HG02973 (cell line): ENCODE measurements around the gene BPIFB2.
"Not testable (repeated sequence)": the region's sequence is repeated elsewhere in the genome, so short reads cannot be mapped to it uniquely, and the experiment has no call there.

Source experiments
- ATAC-seq: cut with Tn5 transposase; IDR thresholded peaks from one replicate; pipeline ENCODE4 v1.9.1; 2021; ENCODE audit warnings: moderate library complexity; ENCODE audit not compliant: unreplicated experiment

The BPIFB2 gene

DNA sequence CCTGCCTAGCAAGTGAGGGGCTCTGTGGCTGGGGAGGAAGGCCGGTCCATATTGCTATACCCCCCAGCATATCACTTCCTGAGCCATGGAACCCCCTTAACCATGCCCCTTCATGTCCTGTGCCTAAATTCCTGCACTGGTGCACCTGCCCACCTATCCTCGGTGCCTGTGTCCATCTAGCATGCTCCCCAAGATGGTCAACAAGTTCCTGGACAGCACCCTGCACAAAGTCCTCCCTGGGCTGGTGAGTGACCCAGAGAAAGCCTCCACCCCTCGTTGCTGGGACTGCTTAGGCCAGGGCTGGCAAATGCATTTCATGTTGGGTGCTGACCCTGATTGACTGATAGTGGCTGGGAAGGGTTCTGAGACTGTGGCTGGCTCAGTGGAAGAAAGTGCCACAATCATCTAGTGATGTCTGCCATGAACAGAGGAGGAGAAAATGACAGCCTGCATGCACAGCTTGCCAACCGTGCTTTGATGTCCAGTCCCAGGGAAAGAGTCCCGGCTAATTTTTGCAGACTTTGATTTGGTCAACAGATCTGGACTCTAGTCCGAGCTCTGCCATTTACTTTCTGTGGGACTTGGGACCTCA, 27.5 kb downstream of the BPIFB2 start:
- ATAC-seq: no peak

DNA sequence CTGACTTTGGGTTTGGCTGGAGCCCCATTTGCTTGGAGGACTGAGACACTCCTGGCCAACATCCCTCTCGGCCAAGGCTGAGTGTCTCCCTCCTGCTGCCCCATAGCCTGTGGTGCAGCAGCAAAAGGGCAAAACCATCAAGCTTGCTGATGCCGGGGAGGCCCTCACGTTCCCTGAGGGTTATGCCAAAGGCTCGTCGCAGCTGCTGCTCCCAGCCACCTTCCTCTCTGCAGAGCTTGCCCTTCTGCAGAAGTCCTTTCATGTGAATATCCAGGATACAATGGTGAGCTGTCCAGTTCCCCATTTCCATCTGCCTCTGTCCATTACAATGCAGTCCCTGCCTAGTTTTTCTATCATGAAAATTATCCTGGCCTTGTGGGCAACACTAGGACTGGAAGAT, 30.0 kb downstream of the BPIFB2 start:
- ATAC-seq: no peak

DNA sequence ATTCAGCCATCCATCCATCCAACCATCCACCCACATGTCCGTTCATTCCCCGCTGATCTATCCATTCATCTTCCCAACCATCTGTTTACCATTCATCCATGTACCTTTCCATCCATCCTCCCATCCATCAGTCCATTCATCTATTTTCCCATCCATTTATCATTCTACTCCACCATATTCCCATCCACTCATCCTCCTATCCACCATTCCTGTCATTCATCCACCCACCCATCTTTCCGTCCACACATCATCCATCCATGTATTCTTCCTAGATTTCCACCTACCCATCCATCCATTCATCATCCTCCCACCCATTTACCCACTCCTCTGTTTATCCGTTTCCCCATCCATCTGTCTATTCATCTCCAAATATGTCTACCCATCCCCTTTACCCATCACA, 30.7 kb downstream of the BPIFB2 start:
- no peak for ATAC-seq

DNA sequence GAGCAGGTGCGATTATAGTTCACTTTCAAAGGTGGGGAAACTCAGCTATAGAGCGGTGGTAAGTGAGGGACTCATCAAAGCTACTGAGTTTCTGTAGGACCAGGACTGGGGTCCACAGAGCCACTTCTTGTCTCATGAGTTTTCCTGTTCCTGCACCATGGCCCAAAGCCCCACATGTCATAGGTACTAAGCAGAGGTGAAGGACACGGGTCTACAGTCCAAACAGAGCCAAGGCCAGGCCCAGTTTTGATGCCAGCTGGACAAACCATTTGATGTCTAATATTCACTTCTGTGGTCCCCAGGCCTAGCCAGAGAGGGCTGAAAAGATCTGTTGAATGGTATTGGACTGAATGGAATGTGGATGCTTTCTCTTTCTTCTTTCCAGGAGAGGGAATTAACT, 34.9 kb downstream of the BPIFB2 start:
- no peak for ATAC-seq

DNA sequence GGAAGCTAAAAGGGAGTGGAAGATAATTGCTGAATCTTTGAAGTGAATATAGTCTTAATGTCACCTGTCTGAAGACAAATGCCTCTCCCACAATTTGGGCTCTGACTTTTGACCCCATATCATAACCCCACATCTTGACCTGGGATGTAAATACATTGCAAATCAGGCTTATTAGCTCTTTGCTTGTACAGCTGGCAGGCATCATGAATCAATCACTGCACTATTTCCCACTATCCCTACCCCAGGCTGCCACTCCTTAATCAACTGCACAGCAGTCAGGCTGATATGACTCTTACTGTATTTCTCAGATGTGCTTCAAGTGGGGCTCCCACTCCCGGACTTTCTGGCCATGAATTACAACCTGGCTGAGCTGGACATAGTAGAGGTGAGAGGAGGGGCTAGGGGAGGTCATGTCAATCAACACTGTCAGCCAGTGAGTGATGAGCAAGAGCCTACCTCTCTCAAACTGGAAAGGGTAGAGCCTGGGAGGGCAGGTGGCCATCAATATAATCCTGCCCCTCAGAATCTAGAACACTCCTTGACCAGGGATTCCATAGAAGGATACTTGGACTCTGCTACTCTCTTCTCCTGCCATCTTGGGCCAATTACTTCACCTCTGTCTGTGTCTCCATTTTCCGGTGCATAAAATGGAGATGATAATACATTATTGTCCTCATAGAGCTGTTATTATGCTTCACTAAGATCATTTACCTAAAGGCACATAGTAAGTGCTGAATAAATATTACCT, 35.7 kb downstream of the BPIFB2 start:
- no peak for ATAC-seq

DNA sequence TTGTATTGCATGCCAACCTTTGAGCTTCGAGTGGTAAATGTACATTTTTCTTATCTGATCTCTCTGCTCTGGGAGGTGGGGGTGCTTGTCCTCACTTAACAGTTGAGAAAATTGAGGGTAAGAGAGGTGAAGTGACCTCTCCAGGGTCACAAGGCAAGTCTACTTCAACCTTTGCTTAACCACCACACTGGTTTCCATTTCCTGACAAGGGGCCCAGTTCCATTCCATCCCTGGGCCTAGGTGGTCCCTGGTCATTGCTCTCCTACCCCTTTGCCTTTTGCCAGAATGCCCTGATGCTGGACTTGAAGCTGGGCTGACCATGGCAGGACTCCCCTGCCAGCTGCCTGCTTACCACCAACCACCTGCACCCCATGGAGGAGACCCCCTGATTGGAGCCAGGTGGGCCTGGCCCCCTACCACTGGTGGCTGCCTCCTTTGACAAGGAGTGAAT, 36.3 kb downstream of the BPIFB2 start:
- no peak for ATAC-seq

DNA sequence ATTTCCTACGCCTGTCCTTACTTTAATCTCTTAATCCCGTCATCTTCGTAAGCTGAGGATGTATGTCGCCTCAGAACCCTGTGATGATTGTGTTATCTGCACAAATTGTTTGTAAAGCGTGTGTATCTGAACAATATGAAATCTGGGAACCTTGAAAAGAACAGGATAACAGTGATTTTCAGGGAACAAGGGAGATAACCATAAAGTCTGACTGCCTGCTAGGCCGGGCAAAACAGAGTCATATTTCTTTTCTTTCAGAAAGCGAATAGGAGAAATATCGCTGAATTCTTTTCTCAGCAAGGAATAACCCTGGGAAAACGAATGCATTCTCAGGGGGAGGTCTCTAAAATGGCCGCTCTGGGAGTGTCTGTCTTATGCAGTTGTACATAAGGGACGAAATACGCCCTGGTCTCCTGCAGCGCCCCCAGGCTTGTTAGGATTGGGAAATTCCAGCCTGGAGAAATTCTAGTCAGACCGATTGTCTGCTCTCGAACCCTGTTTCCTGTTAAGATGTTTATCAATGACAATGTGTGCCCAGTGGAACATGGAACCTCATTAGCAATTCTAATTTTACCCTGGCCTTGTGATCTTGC, 37.7 kb downstream of the BPIFB2 start:
- ATAC-seq: not testable (repeated sequence)

DNA sequence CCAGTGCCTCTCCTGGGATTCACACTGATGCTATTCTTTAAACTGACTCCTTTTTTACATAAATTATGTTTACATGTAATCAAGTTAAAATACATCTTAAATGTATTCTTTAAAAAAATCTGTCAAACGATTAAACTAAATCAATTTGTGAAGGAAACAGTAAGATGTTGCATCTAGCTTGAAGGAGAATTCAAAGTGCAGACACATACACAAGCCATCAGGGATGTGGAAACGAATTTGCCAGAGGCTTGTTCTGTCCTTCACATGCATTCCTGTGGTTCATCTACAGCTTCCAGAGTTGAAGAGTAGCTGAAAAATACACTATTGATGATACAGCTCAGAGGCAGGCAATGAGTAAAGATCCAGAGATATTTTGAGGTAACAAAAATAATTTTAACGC, 38.9 kb downstream of the BPIFB2 start:
- ATAC-seq: no peak

DNA sequence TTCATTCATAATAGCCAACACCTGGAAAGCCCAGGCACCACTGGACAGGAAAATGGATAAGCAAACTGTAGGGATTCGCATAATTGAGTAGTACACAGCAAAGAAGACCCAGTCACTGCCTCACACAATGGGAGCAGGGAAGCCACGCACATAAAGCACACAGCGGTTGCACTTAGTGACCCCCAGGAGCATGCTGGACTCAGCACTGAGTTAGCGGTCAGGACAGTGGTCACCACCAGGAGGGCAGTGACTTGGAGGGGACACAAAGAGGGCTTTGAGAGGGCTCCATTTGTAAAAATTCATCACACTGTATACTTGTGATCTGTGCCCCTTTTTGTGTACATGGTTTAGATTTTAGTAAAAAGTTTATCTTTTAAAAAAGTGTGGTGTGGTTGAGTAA, 43.8 kb downstream of the BPIFB2 start:
- no peak for ATAC-seq

DNA sequence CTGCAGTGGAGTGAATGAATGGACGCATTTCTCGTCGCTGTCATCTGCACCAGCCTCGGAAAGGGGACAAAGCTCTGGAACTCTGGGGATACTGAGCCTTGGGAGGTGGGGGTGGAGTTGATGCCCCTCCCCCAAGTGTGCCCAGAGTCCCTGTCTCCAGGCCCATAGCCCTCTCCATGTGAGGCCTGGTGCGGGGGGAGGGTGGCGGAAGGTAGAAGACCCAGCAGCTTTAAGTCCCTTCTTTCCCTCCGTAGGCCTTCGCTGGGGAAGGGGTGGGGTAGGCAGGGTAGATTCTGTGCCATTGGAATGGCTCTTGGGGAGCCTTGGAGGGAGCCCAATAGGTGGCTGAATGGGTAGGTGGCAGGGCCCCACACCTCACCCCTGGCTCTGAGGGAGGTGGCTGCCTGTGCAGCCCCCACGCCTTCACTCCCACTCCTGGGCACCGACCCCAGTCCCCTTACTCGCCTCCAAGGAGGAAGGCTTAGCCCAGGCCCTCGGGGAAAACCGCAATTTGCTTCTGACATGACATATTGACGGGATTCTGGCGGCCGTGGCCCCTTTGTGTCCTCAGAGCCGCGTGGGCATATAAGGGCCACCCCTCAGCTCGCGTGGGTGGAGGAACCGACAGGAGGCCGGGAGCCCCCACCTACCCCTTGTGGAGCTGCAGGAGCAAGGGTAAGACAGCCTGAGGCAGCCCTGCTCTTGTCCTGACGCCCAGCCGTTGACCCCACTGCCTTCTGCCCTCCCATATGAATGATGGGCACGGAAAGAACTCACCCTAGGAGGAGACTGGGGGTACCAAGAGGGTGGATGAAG, 46.0 kb downstream of the BPIFB2 start, which contains the start of gene BPIFB3:
BPIFB3 (plus strand) TSS at position 613 of the 816 bp plus-strand sequence. CDS start 1,533 bp downstream, outside the sequence.
- no peak for ATAC-seq

DNA sequence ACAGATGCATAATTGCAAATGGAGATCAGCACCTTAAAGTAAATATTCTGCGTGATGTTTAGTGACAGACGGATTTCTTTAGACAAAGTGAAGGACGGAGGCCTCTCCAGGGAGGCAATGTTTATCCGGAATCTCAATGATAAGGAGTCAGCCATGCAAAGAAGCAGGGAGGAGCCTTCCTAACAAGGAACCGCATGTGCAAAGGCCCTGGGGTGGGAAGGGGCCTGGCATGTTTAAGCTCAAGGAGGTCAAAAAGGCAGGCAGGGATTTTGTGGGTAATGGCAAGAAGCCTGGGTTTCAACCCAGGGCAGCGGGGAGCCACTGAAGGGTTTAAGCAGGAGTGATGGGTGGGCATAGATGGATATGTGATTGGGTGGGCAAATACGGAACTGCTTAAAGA, 46.9 kb downstream of the BPIFB2 start:
- no peak for ATAC-seq

DNA sequence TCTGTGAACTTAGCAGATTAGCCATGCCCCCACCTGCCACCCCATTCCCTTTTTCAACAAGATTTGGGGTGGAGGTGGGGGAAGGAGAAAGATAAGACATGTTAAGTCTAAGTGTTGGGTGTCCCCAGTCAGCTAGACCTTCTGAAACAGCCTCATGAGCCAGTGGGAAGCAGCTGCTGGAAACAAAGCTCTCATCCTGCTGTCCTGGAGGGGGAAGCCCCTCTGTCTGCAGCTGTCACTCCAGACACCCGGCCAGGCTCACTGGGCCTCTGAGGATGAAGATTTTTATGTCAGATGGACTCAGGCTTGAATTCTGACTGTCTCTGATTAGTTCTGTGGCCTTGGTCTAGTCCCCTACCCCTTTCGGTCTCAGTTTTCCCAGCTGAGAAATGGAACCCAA, 47.3 kb downstream of the BPIFB2 start:
- ATAC-seq: no peak

DNA sequence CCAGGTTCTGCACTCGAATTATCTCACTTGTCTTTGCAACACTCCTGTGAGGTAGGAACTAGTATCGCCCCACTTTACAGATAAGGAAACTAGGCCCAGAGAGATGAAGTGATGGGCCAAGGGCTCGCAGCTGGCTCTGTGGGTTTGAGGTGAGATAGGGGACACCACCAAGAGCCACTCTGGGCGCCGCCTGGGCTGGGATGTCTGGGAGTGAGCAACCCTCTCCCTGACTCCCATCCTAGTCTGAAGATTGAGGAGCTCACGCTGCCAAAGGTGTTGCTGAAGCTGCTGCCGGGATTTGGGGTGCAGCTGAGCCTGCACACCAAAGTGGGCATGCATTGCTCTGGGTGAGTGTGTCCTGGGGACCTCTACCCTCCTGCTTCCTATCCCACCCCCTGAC, 51.6 kb downstream of the BPIFB2 start:
- ATAC-seq: no peak

DNA sequence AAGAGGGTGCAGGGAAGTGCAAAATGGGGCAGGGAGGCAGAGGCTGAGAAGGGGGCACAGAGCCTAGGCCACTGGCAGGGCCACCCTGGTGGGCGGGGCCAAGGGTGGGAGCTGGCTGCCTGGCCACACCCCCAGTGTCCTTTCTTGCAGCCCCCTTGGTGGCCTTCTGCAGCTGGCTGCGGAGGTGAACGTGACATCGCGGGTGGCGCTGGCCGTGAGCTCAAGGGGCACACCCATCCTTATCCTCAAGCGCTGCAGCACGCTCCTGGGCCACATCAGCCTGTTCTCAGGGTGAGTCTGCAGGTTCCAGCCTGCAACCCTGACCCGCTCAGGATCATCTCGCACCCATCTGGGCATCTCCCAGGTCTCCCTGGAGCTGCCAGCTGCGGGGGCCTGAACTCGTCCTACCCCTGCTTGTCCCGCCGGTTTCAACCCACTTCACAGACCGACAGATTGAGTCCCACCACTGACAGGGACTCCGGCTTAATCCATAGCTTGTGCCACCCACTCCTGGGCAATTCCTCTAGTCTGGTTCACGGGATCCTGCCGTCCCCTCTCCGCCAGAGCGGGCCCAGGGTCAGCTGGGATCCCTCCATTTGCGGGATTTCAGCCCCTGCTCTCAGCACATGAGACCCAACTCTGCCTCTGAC, 52.4 kb downstream of the BPIFB2 start:
- no peak for ATAC-seq

DNA sequence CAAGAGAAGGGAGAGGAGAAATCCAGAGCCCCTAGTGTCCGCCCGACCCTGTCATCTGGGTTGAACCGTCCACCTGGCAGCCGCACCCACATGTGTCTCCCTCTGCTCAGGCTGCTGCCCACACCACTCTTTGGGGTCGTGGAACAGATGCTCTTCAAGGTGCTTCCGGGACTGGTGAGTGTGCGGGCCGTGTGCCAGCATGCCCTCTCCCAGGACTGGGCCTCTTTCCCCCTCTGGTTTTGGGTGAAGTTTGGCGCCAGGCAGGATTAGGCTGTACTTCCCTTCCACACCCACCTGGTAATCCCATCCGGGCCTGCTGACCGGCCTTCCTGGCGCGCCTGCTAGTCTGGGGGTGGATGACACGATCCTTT, 54.1 kb downstream of the BPIFB2 start:
- no peak for ATAC-seq

DNA sequence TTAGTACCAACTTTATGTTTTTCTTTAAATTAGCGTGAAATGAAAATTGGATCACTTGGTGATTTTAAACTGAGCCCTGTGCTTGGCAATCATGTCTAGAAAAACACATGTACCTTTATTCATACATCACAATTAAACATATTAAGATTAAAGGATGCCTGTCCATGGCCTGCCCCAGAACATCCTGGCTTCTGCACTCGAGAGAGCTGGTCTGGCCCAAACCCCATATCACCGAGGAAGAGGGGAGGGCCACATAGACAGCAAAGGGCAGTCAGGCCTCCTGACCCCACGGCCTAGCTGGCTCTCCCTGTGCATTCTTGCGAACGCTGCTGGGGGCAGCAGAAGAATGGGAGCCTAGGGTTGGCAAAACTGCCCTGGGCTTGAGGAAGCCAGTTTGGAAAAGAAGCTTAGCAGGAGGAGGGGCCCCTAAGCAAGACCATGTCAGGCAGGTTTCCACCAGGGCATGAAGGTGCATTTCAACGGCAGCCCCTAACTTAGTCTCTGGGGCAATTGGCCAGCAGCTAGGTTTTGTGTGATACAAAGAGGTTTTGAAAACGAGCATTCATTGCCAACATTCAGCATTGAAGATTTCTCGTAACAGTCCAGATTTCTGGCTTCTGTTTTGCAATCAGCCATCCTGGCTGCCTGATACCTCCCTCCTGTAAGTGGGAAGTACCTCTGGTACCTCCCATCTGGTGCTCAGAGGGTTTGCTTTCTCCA, 54.8 kb downstream of the BPIFB2 start:
- ATAC-seq: no peak

DNA sequence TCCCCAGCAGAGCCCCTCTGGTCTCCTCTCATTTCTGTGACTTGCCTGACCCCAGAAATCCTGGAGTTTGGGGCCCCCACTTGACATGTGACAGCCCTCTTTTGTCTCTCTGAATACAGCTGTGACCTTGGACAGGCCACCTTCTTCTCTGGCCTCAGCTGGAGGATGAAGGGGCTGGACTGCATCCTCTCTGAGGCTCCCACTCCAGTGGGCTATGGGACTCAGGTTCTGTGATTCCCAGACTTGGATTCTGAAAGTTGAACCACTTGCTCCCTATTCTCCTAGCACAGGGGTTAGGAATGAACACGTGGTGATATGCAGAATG, 55.3 kb downstream of the BPIFB2 start:
- ATAC-seq: no peak

DNA sequence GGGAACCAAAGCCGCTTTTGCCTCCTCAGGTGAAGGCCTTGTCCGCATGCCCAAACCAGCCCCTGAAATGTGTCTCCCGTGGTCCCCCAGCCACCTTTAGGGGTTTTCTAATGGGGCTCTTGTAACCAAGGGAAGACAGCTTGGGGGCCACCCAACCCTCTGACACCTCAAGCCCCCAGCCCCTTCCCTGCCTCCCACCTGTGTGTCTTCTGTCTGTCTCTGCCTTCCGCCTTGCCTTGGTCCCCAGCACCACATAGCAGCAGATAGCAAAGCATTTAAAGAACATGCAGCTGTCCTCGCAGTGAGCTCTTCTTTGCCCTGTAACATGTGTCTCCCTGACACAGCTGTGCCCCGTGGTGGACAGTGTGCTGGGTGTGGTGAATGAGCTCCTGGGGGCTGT, 55.8 kb downstream of the BPIFB2 start:
- no peak for ATAC-seq

DNA sequence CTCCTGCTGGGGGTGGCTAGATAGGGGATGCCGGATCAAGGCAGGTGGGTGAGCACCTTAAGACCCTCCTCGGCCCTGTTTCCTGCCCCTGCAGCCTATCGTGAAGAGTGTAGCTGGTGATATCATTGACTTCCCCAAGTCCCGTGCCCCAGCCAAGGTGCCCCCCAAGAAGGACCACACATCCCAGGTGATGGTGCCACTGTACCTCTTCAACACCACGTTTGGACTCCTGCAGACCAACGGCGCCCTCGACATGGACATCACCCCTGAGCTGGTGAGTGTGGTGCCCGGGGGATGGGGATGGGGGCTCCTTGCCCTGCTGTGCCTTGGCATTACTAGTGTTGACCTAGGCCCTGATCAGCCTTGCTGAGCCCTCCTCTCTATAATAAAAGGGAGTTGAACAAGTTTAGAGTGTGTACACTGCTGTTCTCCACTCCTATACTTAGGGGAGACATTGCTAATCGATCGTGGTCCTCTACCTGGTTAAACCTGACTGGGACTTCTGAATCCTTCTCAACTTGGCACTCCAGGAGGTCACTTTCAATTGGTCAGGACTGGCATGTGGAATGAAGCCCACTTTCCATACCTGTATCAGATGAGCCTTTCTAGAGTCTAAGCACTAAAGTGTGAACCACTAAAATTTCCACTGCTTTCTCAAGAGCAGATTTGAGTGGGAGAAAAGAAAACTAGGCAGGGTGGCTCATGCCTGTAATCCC, 57.2 kb downstream of the BPIFB2 start:
- ATAC-seq: no peak

DNA sequence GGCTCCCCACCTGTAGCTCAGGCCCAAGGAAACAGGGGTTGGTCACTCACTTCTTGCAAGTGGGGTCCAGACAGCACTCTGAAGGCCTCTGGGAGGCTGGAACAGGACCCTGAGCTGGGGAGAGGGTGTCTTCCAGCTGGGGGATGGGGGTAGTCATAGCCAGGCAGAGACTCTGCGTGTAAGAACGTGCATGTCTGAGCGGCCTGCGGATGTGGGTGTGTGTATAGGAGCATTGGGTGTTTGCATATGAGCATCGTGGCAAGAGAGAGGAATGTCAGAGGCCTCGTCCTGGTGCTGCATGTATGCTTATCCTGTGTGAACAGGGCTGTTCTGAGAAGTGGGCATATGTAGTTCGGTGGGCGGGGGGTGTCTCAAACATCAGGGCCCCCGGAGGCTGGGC, 58.3 kb downstream of the BPIFB2 start:
- ATAC-seq: no peak
